ENCODE results near the gene PDP2.
"Not testable (repeated sequence)": the region's sequence is repeated elsewhere in the genome, so short reads cannot be mapped to it uniquely, and the experiment has no call there.

PDP2 gene

GRCh38 chr16:66920924-66921680 is 40.8 kb downstream of the PDP2 start:
- no peak for DNase-seq

GRCh38 chr16:66921729-66922450 is 41.6 kb downstream of the PDP2 start:
- no peak for DNase-seq

GRCh38 chr16:66923247-66923731 is 43.0 kb downstream of the PDP2 start:
- no peak for DNase-seq

- no peak for DNase-seq
Observed at GRCh38 chr16:66923866-66924265, 43.6 kb downstream of the PDP2 start.

GRCh38 chr16:66924527-66925321 is 44.4 kb downstream of the PDP2 start:
- peak in 3 of 5 donors; percentile 17 to 45 (median 30) for DNase-seq

GRCh38 chr16:66925322-66925840 is 45.1 kb downstream of the PDP2 start, which contains the start of gene RRAD:
Gene RRAD (minus strand): TSS chr16:66925535. CDS start chr16:66925179, 356 bp downstream.
- DNase-seq = no peak

GRCh38 chr16:66926171-66926947 is 46.0 kb downstream of the PDP2 start:
- no peak for DNase-seq

GRCh38 chr16:66926961-66927436 is 46.7 kb downstream of the PDP2 start:
- no peak for DNase-seq

- DNase-seq = no peak
Observed at GRCh38 chr16:66927918-66928649, 47.8 kb downstream of the PDP2 start.

GRCh38 chr16:66928702-66929388 is 48.5 kb downstream of the PDP2 start:
- DNase-seq = peak in 1 of 5 donors; percentile 49

GRCh38 chr16:66930189-66930588 is 49.9 kb downstream of the PDP2 start:
- DNase-seq = no peak

GRCh38 chr16:66931665-66932064 is 51.4 kb downstream of the PDP2 start:
- DNase-seq = no peak

GRCh38 chr16:66932076-66932475 is 51.8 kb downstream of the PDP2 start:
- no peak for DNase-seq

- no peak for DNase-seq
Observed at GRCh38 chr16:66933776-66934137, 53.4 kb downstream of the PDP2 start.

GRCh38 chr16:66934138-66934838 is 54.0 kb downstream of the PDP2 start, which contains the start of gene CIAO2B:
Gene CIAO2B (minus strand): TSS chr16:66934402. CDS start chr16:66934364, 38 bp downstream.
- peak; percentile 73 to 90 (median 83) for DNase-seq

GRCh38 chr16:66934839-66935313 is 54.6 kb downstream of the PDP2 start:
- DNase-seq = not testable (repeated sequence)

- no peak for DNase-seq
Observed at GRCh38 chr16:66935314-66936011, 55.1 kb downstream of the PDP2 start, which contains the start of gene CES2. Gene CES2 (plus strand): TSS chr16:66935516. CDS start chr16:66935636, 120 bp downstream.

- no peak for DNase-seq
Observed at GRCh38 chr16:66936462-66936861, 56.1 kb downstream of the PDP2 start.

Data from T-helper 1 cell (primary cell).